ENCODE measurements around the gene MRPL4. TPM values are rescaled to one million over a fixed set of nuclear protein-coding genes. Genes with fewer than 3 reads are reported as not detected.
A peak's percentile ranks its signal among the peaks of the same experiment; 100 is the strongest.

MRPL4 gene
- total RNA-seq, 1 experiment from 2014 or later: 146 TPM

DNA sequence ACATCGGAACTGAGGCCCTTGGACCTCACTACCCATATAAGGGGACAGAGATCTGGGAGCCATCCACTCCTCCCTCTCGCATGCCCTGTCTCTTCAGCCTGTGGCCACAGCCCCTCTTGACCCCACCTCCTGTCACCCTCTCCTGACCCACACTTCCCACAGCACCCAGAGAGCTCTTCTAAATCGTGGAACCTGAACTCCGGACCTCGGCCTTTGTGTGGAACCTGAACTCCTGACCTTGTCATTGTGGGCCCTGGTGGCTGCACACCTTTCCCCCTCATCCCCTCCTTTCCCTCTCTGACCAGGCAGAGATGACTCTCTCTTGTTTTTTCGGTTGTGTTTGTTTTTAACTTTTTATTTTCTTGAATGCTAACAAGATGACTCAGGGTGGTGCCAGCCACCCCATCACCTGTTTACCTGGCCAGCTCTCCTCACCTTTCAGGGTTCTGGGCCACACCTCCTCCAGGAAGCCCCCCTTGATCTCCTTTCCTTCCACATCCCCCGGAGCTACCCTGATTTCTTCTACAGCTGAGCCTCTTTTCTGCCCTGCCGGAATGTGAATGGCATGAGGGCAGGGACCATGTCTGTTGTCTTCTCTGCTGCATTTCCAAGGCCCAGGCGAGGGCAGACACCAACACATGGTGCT is 5.1 kb downstream of the MRPL4 start:
- H3K79me2 ChIP-seq (ENCODE audit: insufficient read depth, low read length): peaks cover 27% of the 10 kb centered on the region
- DNase-seq (ENCODE audit: low read depth, low spot score): no peak
- TF ChIP-seq, protein P1, sequence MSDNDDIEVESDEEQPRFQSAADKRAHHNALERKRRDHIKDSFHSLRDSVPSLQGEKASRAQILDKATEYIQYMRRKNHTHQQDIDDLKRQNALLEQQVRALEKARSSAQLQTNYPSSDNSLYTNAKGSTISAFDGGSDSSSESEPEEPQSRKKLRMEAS (IDR thresholded peaks at IDR 0.05): no peak
- TF ChIP-seq RAD21 (IDR thresholded peaks at IDR 0.05; ENCODE audit: low read depth) (no peak), SP1 (IDR thresholded peaks at IDR 0.05; ENCODE audit: low read depth) (no peak)
- intact Hi-C loops (cut with micrococcal nuclease): no loop called here
- H3K9ac ChIP-seq (ENCODE audit: low read length): no peak overlapping the region
- no peaks in the 10 kb centered on the region for H3K9me3 ChIP-seq (ENCODE audit: control insufficient read depth in 1 of 2, insufficient read depth in 1 of 2, low read depth in 1 of 2, low read length in 2 of 2)
- no peaks in the 10 kb centered on the region for H3K27me3 ChIP-seq (ENCODE audit: insufficient read depth, low read length)
- RAD21 ChIA-PET (ENCODE audit: low non-redundant PET in 1 of 2, low total read pairs in 2 of 2, uncharacterized antibody in 2 of 2, unreplicated experiment in 2 of 2): no interaction called here
- CTCF ChIA-PET: interaction anchor here (1.4 to 7.7 kb wide), 3 partner anchors 12 to 134 kb away, joined by 4 to 233 read pairs (median 4); no protein-coding TSS in a partner anchor
- H4K20me1 ChIP-seq (ENCODE audit: insufficient read depth): no peaks in the 10 kb centered on the region; the same call in 1 of the 2 replicates
- POLR2A ChIA-PET: no interaction called here
- no peak overlapping the region for H3K4me2 ChIP-seq (ENCODE audit: low read length)
- peaks cover 27 to 42% of the 10 kb centered on the region in 2 experiments for H3K4me1 ChIP-seq (ENCODE audit: control insufficient read depth in 1 of 2, insufficient read depth in 2 of 2, low read length in 2 of 2)
- no peaks in the 10 kb centered on the region for H3K9me2 ChIP-seq (ENCODE audit: insufficient read depth)
- no peak overlapping the region for H2AFZ ChIP-seq (ENCODE audit: low read depth, low read length, poor library complexity, severe bottlenecking)
- H3K27ac ChIP-seq (ENCODE audit: low read depth, low read length): no peak overlapping the region
- H3K4me3 ChIP-seq (replicated peaks in 1 of 2; ENCODE audit: low read depth in 1 of 2, low read length in 2 of 2): no peak overlapping the region
- no TSS peak for BruUV-seq (replicated peaks)
- peaks cover 19 to 28% of the 10 kb centered on the region in 2 experiments for H3K36me3 ChIP-seq (ENCODE audit: control insufficient read depth in 1 of 2, insufficient read depth in 2 of 2, low read length in 2 of 2)
- ATAC-seq: no peak

DNA sequence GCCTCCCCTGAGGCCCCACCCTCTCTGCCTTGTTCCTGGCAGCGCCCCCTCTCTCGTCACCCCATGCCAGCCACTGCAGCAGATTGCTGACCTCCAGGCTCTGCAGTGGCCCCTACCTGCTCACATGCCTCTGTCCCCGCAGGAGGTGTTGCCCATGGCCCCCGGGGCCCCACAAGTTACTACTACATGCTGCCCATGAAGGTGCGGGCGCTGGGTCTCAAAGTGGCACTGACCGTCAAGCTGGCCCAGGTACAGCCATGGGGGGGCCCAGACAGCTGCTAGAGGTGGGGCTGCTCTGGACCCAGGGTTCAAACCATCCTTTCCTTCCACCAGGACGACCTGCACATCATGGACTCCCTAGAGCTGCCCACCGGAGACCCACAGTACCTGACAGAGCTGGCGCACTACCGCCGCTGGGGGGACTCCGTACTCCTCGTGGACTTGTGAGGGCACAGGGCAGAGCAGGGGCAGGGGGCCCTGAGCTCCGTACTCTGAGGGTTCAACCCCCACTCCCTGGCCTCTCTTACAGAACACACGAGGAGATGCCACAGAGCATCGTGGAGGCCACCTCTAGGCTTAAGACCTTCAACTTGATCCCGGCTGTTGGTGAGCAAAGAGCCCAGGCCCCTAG is 6.2 kb downstream of the MRPL4 start:
- Histone ChIP-seq H3K9me3 (ENCODE audit: control insufficient read depth in 1 of 2, insufficient read depth in 1 of 2, low read depth in 1 of 2, low read length in 2 of 2) (no peaks in the 10 kb centered on the region), H3K4me2 (ENCODE audit: low read length) (no peak overlapping the region), H4K20me1 (ENCODE audit: insufficient read depth) (no peaks in the 10 kb centered on the region; the same call in 1 of the 2 replicates), H3K9ac (ENCODE audit: low read length) (no peak overlapping the region), H3K27me3 (ENCODE audit: insufficient read depth, low read length) (no peaks in the 10 kb centered on the region), H3K36me3 (ENCODE audit: control insufficient read depth in 1 of 2, insufficient read depth in 2 of 2, low read length in 2 of 2) (peaks cover 19 to 28% of the 10 kb centered on the region in 2 experiments), H3K9me2 (ENCODE audit: insufficient read depth) (no peaks in the 10 kb centered on the region), H3K4me1 (ENCODE audit: control insufficient read depth in 1 of 2, insufficient read depth in 2 of 2, low read length in 2 of 2) (peaks cover 24 to 35% of the 10 kb centered on the region in 2 experiments), H3K4me3 (replicated peaks in 1 of 2; ENCODE audit: low read depth in 1 of 2, low read length in 2 of 2) (no peak overlapping the region), H3K79me2 (ENCODE audit: insufficient read depth, low read length) (peaks cover 17% of the 10 kb centered on the region), H2AFZ (ENCODE audit: low read depth, low read length, poor library complexity, severe bottlenecking) (no peak overlapping the region), H3K27ac (ENCODE audit: low read depth, low read length) (peak overlapping the region; percentile 20; the same call in 1 of the 2 replicates)
- no TSS peak for BruUV-seq (replicated peaks)
- intact Hi-C loops (cut with micrococcal nuclease): no loop called here
- POLR2A ChIA-PET: interaction anchor here (0.9 to 2.3 kb wide), 5 partner anchors 11 to 131 kb away, joined by 3 to 11 read pairs (median 5); partner anchors contain the start of genes ICAM5, S1PR2 and TYK2
- RAD21 ChIA-PET (ENCODE audit: low non-redundant PET in 1 of 2, low total read pairs in 2 of 2, uncharacterized antibody in 2 of 2, unreplicated experiment in 2 of 2): interaction anchor here (0.6 to 2.4 kb wide), 10 partner anchors 11 to 167 kb away, joined by 3 to 22 read pairs (median 4); partner anchors contain the start of gene ICAM5 (in 1 of the 2)
- ATAC-seq (no peak), DNase-seq (ENCODE audit: low read depth, low spot score) (no peak)
- CTCF ChIA-PET: interaction anchor here (0.6 to 7.7 kb wide), 24 partner anchors 8 to 443 kb away, joined by 3 to 233 read pairs (median 4); partner anchors contain the start of genes CDC37, ICAM5, QTRT1 and TYK2
- TF ChIP-seq, protein P2, sequence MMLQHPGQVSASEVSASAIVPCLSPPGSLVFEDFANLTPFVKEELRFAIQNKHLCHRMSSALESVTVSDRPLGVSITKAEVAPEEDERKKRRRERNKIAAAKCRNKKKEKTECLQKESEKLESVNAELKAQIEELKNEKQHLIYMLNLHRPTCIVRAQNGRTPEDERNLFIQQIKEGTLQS (IDR thresholded peaks at IDR 0.05): no peak
- TF ChIP-seq EGR1 (IDR thresholded peaks at IDR 0.05; ENCODE audit: low read depth) (no peak), ZFX (IDR thresholded peaks at IDR 0.05) (no peak), CBX3 (IDR thresholded peaks at IDR 0.05; ENCODE audit: low read depth) (no peak), POLR2AphosphoS5 (IDR thresholded peaks at IDR 0.05; ENCODE audit: low read depth, low read length) (no peak), POLR2A (IDR thresholded peaks at IDR 0.05; ENCODE audit: borderline replicate concordance, extremely low read depth, insufficient read depth, insufficient read length) (no peak), TCF7L2 (IDR thresholded peaks at IDR 0.05; ENCODE audit: borderline replicate concordance, extremely low read depth, insufficient read depth, insufficient read length) (no peak), RAD21 (IDR thresholded peaks at IDR 0.05; ENCODE audit: low read depth) (no peak), ELF1 (IDR thresholded peaks at IDR 0.05; ENCODE audit: borderline replicate concordance, low read depth) (no peak)
- TF ChIP-seq, protein P1 (IDR thresholded peaks at IDR 0.05): no peak
